NCI-H128 (cell line): ENCODE results near the gene CFAP46.
"Not testable (repeated sequence)": the region's sequence is repeated elsewhere in the genome, so short reads cannot be mapped to it uniquely, and the experiment has no call there.

Experiments used
- DNase-seq: peaks from one replicate; lab custom pipeline; 2025; ENCODE audit not compliant: unreplicated experiment; lab: John Stamatoyannopoulos, UW

CFAP46 gene

GRCh38 chr10:132929480-132929879 lies 12.9 kb downstream of the CFAP46 start:
- DNase-seq, result no peak

- no peak for DNase-seq
These were observed 14.1 kb downstream of the CFAP46 start for GRCh38 chr10:132928261-132928660.

- no peak for DNase-seq
These were observed 14.5 kb downstream of the CFAP46 start for GRCh38 chr10:132927824-132928223.

DNA sequence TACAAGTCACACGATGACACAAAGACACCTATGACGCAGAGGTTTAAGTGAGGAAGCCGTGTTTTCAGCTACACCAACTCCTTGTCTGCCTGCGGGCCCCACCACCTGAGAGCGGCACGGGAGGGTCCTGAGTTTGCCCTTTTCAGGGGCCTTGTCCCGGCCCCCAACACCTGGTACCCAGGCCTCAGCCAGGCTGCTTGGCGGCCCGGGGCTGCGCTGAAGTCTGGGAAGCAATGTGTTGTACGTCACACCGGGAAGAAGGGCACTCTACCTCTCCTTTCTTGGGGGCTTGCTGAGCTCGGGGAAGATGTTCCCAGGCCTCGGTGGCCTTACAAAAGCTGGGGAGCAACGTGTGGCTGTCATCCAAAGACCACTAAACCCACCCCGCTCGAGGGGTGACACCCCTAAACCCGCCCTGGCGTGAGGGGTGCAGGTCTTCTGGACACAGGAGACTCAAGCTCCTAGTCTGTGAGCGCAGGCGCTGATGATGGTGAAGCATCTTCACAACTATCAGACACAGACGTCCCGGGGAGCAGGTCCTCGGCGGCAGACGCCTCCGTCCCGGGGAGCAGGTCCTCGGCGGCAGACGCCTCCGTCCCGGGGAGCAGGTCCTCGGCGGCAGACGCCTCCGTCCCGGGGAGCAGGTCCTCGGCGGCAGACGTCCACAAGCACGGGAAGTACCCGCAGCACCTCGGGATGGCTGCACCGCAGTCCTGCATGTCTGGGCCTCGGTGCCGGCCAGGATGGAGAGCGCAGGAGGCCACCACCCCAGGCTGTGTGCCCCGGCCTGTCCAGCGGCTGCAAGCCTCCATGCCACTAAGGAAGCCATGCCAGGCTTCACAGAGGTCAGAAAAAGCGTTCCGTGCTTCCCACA lies 15.4 kb downstream of the CFAP46 start:
- DNase-seq, result no peak

DNA sequence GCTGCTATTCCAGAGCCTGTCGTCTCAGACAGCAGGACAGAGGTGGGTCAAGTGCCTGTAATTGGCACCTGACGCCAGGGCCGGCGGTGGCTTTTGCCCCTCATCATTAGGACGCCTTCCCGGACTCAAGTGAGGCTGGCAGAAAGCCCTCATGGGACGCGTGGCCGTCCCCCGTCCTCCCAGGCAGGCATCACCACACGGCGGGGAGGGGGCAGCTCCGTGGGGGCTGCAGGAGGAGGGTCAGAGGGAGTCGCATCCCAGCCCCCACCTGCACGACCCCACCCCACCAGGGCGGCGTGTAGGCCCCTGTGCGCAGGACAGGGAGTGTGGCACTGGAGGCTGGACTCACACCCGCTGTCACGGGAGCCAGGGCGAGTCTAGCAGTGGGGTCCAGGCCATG lies 16.3 kb downstream of the CFAP46 start:
- no peak for DNase-seq

- DNase-seq, result no peak
These were observed 16.8 kb downstream of the CFAP46 start for GRCh38 chr10:132925614-132926013.

DNA sequence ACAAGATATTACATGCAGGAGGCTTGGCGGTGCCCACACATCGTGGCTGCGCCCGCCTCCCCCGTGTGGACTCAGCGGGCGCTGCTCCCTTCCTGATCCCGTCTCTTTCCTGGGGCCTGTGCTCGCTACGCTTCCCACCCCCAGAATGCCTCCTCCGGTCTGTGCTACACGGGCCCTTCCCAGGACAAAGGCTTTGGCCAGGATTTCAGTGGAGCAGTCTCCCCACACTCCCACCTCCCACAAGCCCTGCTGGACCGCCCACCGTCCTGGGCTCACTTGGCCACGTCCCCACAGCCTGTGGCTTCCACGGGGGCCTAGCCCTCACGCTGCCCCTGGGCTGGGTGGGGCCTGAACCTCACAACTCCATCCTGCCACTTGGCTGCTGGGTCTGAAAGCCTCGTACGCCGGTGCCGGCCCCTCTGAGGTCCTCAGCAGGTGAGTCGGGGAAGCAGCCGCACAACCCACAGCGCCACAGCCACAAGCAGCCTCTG lies 17.3 kb downstream of the CFAP46 start:
- no peak for DNase-seq

DNA sequence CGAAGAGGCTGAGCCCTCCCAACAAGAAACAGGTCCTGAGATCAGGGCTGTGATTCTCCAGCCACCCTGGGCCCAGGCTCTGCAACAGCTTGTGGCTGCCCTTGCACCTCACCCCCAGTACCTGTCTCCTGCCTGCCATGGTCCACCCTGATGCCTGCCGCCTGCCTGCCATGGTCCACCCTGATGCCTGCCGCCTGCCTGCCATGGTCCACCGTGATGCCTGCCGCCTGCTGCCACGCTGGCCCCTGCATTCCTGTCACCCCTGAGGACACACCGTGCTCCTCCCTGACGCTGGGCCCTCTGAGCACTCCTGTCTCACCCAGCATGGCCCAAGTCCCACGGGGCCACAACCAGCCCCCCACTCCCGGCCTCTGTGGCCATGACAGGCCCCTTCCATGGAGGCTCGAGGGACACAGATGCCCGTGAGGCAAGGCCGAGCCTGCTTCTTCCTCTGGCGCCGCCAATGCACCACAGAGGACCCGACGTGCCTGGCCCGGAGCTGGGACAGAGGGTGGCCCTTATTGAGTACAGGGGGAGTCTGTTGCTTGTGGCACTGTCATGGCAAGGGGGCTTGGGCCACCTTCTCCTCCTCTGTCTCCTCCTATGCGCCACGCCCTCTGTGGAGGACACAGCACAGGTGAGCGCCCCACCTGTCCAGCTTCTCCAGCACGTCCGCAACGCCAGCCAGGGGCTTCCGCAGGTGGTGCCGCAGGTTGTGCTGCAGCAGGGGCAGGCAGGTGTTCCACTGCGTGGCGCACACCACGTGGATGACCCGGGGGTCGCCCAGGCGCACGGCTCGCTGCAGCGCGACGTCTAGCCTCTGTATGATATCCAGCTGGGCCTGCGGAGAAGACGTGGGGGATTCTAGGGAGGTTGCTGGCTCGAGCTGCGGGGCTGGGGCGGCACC lies 18.1 kb downstream of the CFAP46 start:
- DNase-seq, result no peak

- not testable (repeated sequence) for DNase-seq
These were observed 19.0 kb downstream of the CFAP46 start for GRCh38 chr10:132923384-132923783.

GRCh38 chr10:132922872-132923271 lies 19.5 kb downstream of the CFAP46 start:
- no peak for DNase-seq

GRCh38 chr10:132921818-132922807 lies 20.3 kb downstream of the CFAP46 start:
- DNase-seq, result no peak

GRCh38 chr10:132921086-132921485 lies 21.3 kb downstream of the CFAP46 start:
- no peak for DNase-seq

DNA sequence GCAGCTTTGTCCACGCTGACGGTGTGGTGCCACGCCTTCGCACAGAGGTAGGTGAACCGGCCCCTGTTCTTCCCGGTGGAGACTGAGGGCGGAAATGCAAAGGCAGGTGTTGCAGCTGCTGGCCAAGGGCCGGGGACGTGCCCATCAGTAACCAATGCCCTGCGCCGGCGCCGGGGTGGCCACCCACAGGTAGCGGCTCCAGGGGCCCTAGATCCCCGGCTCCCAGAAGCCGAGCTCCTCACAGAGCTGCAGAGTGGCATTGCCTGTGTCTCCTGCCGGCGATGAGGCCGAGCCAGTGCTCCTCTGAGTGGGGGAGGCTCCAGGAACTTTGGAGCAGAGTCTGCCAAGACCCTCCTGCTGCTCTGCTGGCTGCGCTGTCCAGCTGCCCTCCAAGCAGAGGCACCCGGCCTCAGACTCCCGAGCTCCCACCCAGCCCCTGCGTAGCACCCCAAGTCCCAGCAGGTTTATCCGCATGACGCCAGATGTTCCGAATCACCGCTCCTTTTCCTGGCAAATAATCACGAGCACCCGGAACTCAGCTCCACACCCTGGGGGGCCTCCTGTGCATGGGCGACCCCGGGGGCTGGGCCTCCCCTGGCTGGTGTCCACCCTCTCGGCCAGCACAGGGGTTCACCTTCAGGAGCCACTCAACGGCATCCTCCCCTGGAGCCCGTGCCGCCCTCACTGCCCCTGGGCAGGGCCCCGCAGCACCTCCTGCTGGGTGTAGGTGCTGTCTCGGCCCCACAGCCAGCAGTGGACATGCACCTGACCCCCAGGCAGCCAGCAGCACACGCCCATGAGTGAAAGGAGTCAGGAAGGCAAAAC lies 22.1 kb downstream of the CFAP46 start:
- no peak for DNase-seq

DNA sequence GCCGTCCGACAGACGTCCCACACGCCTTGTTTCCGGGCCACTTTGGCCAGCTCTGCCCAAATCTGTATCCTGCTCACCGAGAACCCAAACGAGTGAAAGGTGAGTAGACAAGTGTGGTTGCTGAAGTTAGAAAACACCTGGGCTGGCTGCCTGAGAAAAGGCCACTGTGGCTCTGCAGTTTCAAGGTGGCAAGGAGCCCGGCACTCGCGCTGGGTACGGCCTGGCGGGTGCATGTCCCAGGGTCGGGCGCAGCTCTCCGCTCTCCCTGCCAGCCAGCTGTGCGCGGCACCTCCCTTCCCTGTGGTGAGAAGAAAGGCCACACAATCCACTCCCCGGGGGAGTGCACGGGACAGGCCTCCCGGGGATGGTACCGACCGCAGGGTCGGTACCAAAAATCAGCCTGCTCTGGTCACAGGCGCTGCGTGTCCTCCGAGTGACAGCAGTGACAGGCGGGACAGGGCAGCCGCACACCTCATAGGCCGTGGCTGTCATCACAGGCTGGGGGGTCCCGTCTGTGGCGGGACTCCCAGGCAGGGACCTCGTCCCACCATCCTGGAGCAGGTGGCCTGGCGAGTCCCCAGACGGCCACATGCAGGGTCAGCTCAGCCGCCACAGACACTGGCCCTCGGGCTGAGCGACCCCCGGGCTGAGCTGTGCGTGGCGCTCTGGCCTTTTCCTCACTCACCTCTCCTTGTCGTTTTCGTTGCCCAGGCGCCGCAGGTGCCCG lies 22.8 kb downstream of the CFAP46 start:
- DNase-seq, result no peak

GRCh38 chr10:132918617-132919373 lies 23.6 kb downstream of the CFAP46 start:
- no peak for DNase-seq

- no peak for DNase-seq
These were observed 24.1 kb downstream of the CFAP46 start for GRCh38 chr10:132918264-132918616.

GRCh38 chr10:132916956-132917666 lies 25.3 kb downstream of the CFAP46 start:
- DNase-seq, result no peak

DNA sequence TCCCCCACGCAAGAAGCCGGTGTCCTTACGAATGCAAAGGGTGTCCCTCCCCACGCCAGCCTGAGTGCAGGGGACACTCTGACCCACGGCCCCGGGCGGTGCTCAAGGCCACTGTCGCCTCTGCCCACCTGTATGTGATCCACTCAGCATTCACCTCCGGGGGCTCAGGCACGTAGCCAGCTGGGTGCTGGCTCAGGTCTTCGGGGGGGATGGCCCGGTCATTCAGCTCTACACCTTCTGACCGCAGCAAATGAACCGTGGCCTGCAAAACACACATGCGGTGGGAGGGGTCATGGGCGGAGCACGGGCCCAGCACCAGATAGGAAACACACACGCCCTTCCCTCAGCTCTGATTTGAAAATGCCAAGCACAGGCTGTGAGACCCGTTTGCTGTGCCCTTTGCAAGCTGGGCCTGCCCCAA lies 25.9 kb downstream of the CFAP46 start:
- DNase-seq, result no peak
